ENCODE measurements around the gene UBE2K. TPM values are rescaled to one million over a fixed set of nuclear protein-coding genes. Genes with fewer than 3 reads are reported as not detected.

The UBE2K gene
- total and polyA plus RNA-seq, 10 of the 15 experiments (the other 5 are each of a cell fraction or from before 2014, with no cell fraction given), result 17.0 to 141 (median 75.5) TPM

DNA sequence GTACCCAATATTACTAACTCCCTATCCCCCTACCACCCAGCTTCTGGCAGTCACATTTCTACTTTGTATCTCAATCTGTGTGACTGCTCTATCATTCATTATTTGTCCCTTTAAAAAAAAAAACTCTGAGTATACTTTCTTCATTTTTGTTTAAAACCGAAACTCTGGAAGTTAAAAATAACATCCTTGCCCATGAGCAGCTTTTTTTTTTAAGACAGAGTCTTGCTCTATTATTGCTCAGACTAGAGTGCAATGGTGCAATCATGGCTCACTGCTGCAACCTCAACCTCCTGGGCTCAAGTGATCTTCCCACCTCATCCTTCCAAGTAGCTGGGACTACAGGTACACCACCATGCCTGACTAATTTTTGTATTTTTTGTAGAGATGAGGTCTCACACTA is 15.8 kb downstream of the UBE2K start:
- ATAC-seq (peak; percentile 51), DNase-seq (ENCODE audit: low read depth, low spot score) (no peak), FAIRE-seq (peak; percentile 74)
- H3K4me3 ChIP-seq, result peak overlapping the region; percentile 53; the same call in 1 of the 2 replicates
- H3K79me2 ChIP-seq (ENCODE audit: control insufficient read depth, insufficient read depth, low read length), result peaks cover 87% of the 10 kb centered on the region
- peaks cover 60% of the 10 kb centered on the region for H3K4me1 ChIP-seq (ENCODE audit: control insufficient read depth, insufficient read depth, low read length)
- no peaks in the 10 kb centered on the region for H3K27me3 ChIP-seq (replicated peaks in 1 of 2; ENCODE audit: control insufficient read depth in 2 of 2, insufficient read depth in 2 of 2, low read length in 1 of 2)
- RAD21 ChIA-PET (ENCODE audit: unreplicated experiment), result interaction anchor here (0.6 kb wide), 2 partner anchors 43 to 1394 kb away, joined by 3 read pairs; no protein-coding TSS in a partner anchor
- H4K20me1 ChIP-seq (ENCODE audit: control insufficient read depth, insufficient read depth), result no peaks in the 10 kb centered on the region
- in situ Hi-C loops (cut with MboI), result no loop called here
- TSS peak; percentile 2 for BruUV-seq (replicated peaks)
- CTCF ChIA-PET, result interaction anchor here (0.8 kb wide), 1 partner anchor 19 kb away, joined by 3 read pairs; no protein-coding TSS in a partner anchor
- SMC1A ChIA-PET (ENCODE audit: uncharacterized antibody, unreplicated experiment), result interaction anchor here (0.5 to 1.6 kb wide), 6 partner anchors 13 to 696 kb away, joined by 3 to 6 read pairs (median 3); partner anchors contain the start of gene UBE2K
- 0% methylated on average over 1 of the region's 1 CpG for WGBS (ENCODE audit: insufficient coverage, insufficient replicate concordance, low lambda C conversion rate, missing lambda C conversion rate)
- 0 out of 2 replicates have a peak overlapping the region, but pooled peaks have one; percentile 29 for H3K9ac ChIP-seq (ENCODE audit: control insufficient read depth, insufficient read depth, low read length)
- POLR2A ChIA-PET, result interaction anchor here (0.6 to 1.4 kb wide), 4 partner anchors 10 to 345 kb away, joined by 3 to 4 read pairs (median 3); no protein-coding TSS in a partner anchor
- peak overlapping the region; percentile 92 for H3K4me2 ChIP-seq (ENCODE audit: control insufficient read depth, insufficient read depth)
- peaks cover 2 to 6% of the 10 kb centered on the region in 2 experiments; a peak in 3 of 4 replicates for H3K36me3 ChIP-seq (ENCODE audit: control insufficient read depth in 2 of 2, insufficient read depth in 2 of 2, low read length in 1 of 2)
- no peak overlapping the region for H2AFZ ChIP-seq (ENCODE audit: control insufficient read depth, low read depth, low read length)
- intact Hi-C loops (cut with micrococcal nuclease; ENCODE audit: unreplicated experiment), result no loop called here
- H3K27ac ChIP-seq (ENCODE audit: control insufficient read depth, insufficient read depth), result peak overlapping the region; percentile 66
- no peaks in the 10 kb centered on the region for H3K9me3 ChIP-seq (replicated peaks; ENCODE audit: control insufficient read depth, insufficient read depth, low read length)
- TF ChIP-seq IRF4 (IDR thresholded peaks at IDR 0.05; ENCODE audit: low read depth, low read length) (no peak), YY1 (IDR thresholded peaks at IDR 0.05; ENCODE audit: low read depth, low read length) (0 out of 2 replicates have a peak, but pooled peaks have one; percentile 44), NR2F1 (conservative IDR thresholded peaks at IDR 0.05) (no peak), NR2C1 (IDR thresholded peaks at IDR 0.05) (no peak), TARDBP (IDR thresholded peaks at IDR 0.05; ENCODE audit: borderline replicate concordance) (no peak), NFIC (IDR thresholded peaks at IDR 0.05; ENCODE audit: low read depth, low read length) (peak; percentile 71), WRNIP1 (IDR thresholded peaks at IDR 0.05; ENCODE audit: borderline replicate concordance, low read depth, low read length) (no peak), SPI1 (IDR thresholded peaks at IDR 0.05; ENCODE audit: borderline replicate concordance, insufficient read depth, low read depth, low read length) (no peak), EGR1 (IDR thresholded peaks at IDR 0.05; ENCODE audit: borderline replicate concordance in 1 of 2, low read depth in 2 of 2, low read length in 2 of 2) (no peak), EED (IDR thresholded peaks at IDR 0.05; ENCODE audit: low read depth) (peak; percentile 63; the same call in 1 of the 2 replicates), NKRF (conservative IDR thresholded peaks at IDR 0.05) (no peak), ZSCAN29 (IDR thresholded peaks at IDR 0.05) (no peak), NBN (IDR thresholded peaks at IDR 0.05) (no peak), MTA2 (IDR thresholded peaks at IDR 0.05; ENCODE audit: low read depth) (no peak)
- TF ChIP-seq, protein P1, sequence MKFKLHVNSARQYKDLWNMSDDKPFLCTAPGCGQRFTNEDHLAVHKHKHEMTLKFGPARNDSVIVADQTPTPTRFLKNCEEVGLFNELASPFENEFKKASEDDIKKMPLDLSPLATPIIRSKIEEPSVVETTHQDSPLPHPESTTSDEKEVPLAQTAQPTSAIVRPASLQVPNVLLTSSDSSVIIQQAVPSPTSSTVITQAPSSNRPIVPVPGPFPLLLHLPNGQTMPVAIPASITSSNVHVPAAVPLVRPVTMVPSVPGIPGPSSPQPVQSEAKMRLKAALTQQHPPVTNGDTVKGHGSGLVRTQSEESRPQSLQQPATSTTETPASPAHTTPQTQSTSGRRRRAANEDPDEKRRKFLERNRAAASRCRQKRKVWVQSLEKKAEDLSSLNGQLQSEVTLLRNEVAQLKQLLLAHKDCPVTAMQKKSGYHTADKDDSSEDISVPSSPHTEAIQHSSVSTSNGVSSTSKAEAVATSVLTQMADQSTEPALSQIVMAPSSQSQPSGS (IDR thresholded peaks at IDR 0.05; ENCODE audit: low read length), result 0 out of 2 replicates have a peak, but pooled peaks have one; percentile 23
- TF ChIP-seq, protein P2, sequence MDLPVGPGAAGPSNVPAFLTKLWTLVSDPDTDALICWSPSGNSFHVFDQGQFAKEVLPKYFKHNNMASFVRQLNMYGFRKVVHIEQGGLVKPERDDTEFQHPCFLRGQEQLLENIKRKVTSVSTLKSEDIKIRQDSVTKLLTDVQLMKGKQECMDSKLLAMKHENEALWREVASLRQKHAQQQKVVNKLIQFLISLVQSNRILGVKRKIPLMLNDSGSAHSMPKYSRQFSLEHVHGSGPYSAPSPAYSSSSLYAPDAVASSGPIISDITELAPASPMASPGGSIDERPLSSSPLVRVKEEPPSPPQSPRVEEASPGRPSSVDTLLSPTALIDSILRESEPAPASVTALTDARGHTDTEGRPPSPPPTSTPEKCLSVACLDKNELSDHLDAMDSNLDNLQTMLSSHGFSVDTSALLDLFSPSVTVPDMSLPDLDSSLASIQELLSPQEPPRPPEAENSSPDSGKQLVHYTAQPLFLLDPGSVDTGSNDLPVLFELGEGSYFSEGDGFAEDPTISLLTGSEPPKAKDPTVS (IDR thresholded peaks at IDR 0.05; ENCODE audit: low read depth, low read length), result no peak
- TF ChIP-seq, protein P3, sequence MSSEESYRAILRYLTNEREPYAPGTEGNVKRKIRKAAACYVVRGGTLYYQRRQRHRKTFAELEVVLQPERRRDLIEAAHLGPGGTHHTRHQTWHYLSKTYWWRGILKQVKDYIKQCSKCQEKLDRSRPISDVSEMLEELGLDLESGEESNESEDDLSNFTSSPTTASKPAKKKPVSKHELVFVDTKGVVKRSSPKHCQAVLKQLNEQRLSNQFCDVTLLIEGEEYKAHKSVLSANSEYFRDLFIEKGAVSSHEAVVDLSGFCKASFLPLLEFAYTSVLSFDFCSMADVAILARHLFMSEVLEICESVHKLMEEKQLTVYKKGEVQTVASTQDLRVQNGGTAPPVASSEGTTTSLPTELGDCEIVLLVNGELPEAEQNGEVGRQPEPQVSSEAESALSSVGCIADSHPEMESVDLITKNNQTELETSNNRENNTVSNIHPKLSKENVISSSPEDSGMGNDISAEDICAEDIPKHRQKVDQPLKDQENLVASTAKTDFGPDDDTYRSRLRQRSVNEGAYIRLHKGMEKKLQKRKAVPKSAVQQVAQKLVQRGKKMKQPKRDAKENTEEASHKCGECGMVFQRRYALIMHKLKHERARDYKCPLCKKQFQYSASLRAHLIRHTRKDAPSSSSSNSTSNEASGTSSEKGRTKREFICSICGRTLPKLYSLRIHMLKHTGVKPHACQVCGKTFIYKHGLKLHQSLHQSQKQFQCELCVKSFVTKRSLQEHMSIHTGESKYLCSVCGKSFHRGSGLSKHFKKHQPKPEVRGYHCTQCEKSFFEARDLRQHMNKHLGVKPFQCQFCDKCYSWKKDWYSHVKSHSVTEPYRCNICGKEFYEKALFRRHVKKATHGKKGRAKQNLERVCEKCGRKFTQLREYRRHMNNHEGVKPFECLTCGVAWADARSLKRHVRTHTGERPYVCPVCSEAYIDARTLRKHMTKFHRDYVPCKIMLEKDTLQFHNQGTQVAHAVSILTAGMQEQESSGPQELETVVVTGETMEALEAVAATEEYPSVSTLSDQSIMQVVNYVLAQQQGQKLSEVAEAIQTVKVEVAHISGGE (CRISPR knock-in tag; IDR thresholded peaks at IDR 0.05), result no peak
